Upper lobe of right lung (tissue), 1 donor: ENCODE results near the gene KRTCAP2. TPM values are rescaled to one million over a fixed set of nuclear protein-coding genes. Genes with fewer than 3 reads are reported as not detected.
A peak's percentile ranks its signal among the peaks of the same experiment; 100 is the strongest.

Experiments
- ATAC-seq: fragments of 200-7000 bp; cut with Tn5 transposase; one replicate; pipeline ENCODE4 v1.9.1; 2020; ENCODE audit warnings: mild to moderate bottlenecking, moderate library complexity
- DNase-seq: peaks from one replicate; pipeline ENCODE4 v3.0.0-alpha.2; 2020
- H3K27ac ChIP-seq: fragments of 200-600 bp; one replicate; pipeline ENCODE4 v1.8.0; 2022
- H3K27me3 ChIP-seq: fragments of 200-600 bp; one replicate; pipeline ENCODE4 v1.8.0; 2022; ENCODE audit warnings: mild to moderate bottlenecking
- H3K36me3 ChIP-seq: fragments of 200-600 bp; one replicate; pipeline ENCODE4 v1.8.0; 2022
- H3K4me1 ChIP-seq: fragments of 200-600 bp; one replicate; pipeline ENCODE4 v1.8.0; 2022
- H3K4me3 ChIP-seq: fragments of 200-600 bp; one replicate; pipeline ENCODE4 v1.8.0; 2022; ENCODE audit warnings: mild to moderate bottlenecking
- H3K9me3 ChIP-seq: fragments of 200-600 bp; one replicate; pipeline ENCODE4 v1.8.0; 2022
- CTCF ChIP-seq: fragments of 200-600 bp; IDR thresholded peaks from one replicate; pipeline ENCODE4 v1.8.0; 2022; ENCODE audit warnings: antibody characterized with exemption
- intact Hi-C: fragments of 100-400 bp; cut with DNase I; formaldehyde crosslinking; loops from one replicate; pipeline ENCODE4 v1.11.0; 2022
- total RNA-seq: library from RNA; stranded (reverse); fragmentation: NEBNext Ultra II Directional; extraction: Animal tissue kit (Norgen Biotek cat#: 25700); gene quantifications from one replicate; pipeline ENCODE4 v1.2.1, GENCODE V29; 2021
- donor health status: DM: no; HTN: yes; CAD: no; lungs with severe emphysema.

The KRTCAP2 gene
- total RNA-seq, 1 donor from 2014 or later, result 130 TPM

- H3K27ac ChIP-seq, result peak overlapping the region; percentile 53
- no peak for DNase-seq
Measured at GRCh38 chr1:155185783-155186066, 12.6 kb upstream of the KRTCAP2 start.

GRCh38 chr1:155184835-155185782, 12.0 kb upstream of the KRTCAP2 start:
- no peaks in the 10 kb centered on the region for H3K36me3 ChIP-seq
- H3K27ac ChIP-seq, result peak overlapping the region; percentile 53
- DNase-seq (peak; percentile 84), ATAC-seq (peak; percentile 76)
- H3K27me3 ChIP-seq, result no peaks in the 10 kb centered on the region
- H3K9me3 ChIP-seq, result no peaks in the 10 kb centered on the region
- no peak for TF ChIP-seq CTCF
- intact Hi-C loops, result no loop called here
- no peak overlapping the region for H3K4me3 ChIP-seq
- peaks cover 13% of the 10 kb centered on the region for H3K4me1 ChIP-seq

More at GRCh38 chr1:155185783-155186066, 12.6 kb upstream of the KRTCAP2 start:
- H3K36me3 ChIP-seq, result no peaks in the 10 kb centered on the region
- peaks cover 13% of the 10 kb centered on the region for H3K4me1 ChIP-seq
- no peaks in the 10 kb centered on the region for H3K9me3 ChIP-seq
- TF ChIP-seq CTCF, result no peak
- peak overlapping the region; percentile 17 for H3K4me3 ChIP-seq
- no peak for ATAC-seq
- intact Hi-C loops, result no loop called here
- H3K27me3 ChIP-seq, result no peaks in the 10 kb centered on the region

GRCh38 chr1:155184351-155184811, 11.3 kb upstream of the KRTCAP2 start:
- DNase-seq, result no peak
- ATAC-seq, result no peak
- Histone ChIP-seq H3K27ac (no peak overlapping the region), H3K4me1 (peaks cover 13% of the 10 kb centered on the region), H3K36me3 (no peaks in the 10 kb centered on the region), H3K9me3 (no peaks in the 10 kb centered on the region), H3K4me3 (no peak overlapping the region), H3K27me3 (no peaks in the 10 kb centered on the region)
- TF ChIP-seq CTCF, result no peak
- intact Hi-C loops, result no loop called here

GRCh38 chr1:155183775-155184221, 10.7 kb upstream of the KRTCAP2 start:
- TF ChIP-seq CTCF, result no peak
- Histone ChIP-seq H3K9me3 (no peaks in the 10 kb centered on the region), H3K36me3 (no peaks in the 10 kb centered on the region), H3K27me3 (no peaks in the 10 kb centered on the region), H3K4me1 (peaks cover 13% of the 10 kb centered on the region), H3K27ac (no peak overlapping the region), H3K4me3 (no peak overlapping the region)
- ATAC-seq (no peak), DNase-seq (no peak)
- intact Hi-C loops, result no loop called here

- Histone ChIP-seq H3K4me1 (peaks cover 15% of the 10 kb centered on the region), H3K9me3 (no peaks in the 10 kb centered on the region), H3K27me3 (no peaks in the 10 kb centered on the region), H3K27ac (no peak overlapping the region), H3K4me3 (no peak overlapping the region), H3K36me3 (no peaks in the 10 kb centered on the region)
- DNase-seq (no peak), ATAC-seq (no peak)
- TF ChIP-seq CTCF, result no peak
- intact Hi-C loops, result no loop called here
Measured at GRCh38 chr1:155182052-155182550, 9.0 kb upstream of the KRTCAP2 start.
